HCT116 (cell line): Measurements from ENCODE around the gene MINAR1.

ENCODE experiments used
- EZH2 ChIP-seq: fragments of 200-600 bp; sonication (generic); IDR thresholded peaks from 2 replicates; pipeline ENCODE4 v1.6.1; 2017; ENCODE audit warnings: antibody characterized with exemption, mixed run types
- JUND ChIP-seq: IDR thresholded peaks from 2 replicates; pipeline ENCODE4 v1.6.1; 2012
- POLR2A ChIP-seq: IDR thresholded peaks from 2 replicates; pipeline ENCODE4 v1.7.0; 2011; ENCODE audit warnings: borderline replicate concordance; ENCODE audit not compliant: insufficient read depth, insufficient read length; ENCODE audit errors: extremely low read depth
- POLR2AphosphoS5 ChIP-seq: IDR thresholded peaks from 2 replicates; pipeline ENCODE4 v1.6.1; 2011; ENCODE audit warnings: mild to moderate bottlenecking, low read depth, low read length, moderate library complexity
- SIN3A ChIP-seq: IDR thresholded peaks from 2 replicates; pipeline ENCODE4 v1.6.1; 2012; ENCODE audit warnings: low read depth
- SP1 ChIP-seq: IDR thresholded peaks from 2 replicates; pipeline ENCODE4 v1.6.1; 2012; ENCODE audit warnings: low read depth
- ZFX ChIP-seq: fragments of 450-650 bp; IDR thresholded peaks from 2 replicates; pipeline ENCODE4 v1.6.1; 2017
- ZNF274 ChIP-seq: fragments of 200-500 bp; sonication (Bioruptor generic); IDR thresholded peaks from 2 replicates; pipeline ENCODE4 v1.6.1; 2014; ENCODE audit warnings: mild to moderate bottlenecking, low read depth, low read length, inconsistent platforms
- TF ChIP-seq, protein P1 (sequence below): IDR thresholded peaks from 2 replicates; pipeline ENCODE4 v1.6.1; 2011; ENCODE audit warnings: mild to moderate bottlenecking, low read length, moderate library complexity; ENCODE audit not compliant: insufficient replicate concordance; ENCODE audit errors: extremely low read depth
- TF ChIP-seq, protein P2 (sequence below), 3 experiments: fragments of 200-600 bp in 1 of 3; sonication (generic) in 1 of 3; IDR thresholded peaks in 2 of 3; conservative IDR thresholded peaks in 1 of 3; 2 replicates each; pipeline ENCODE4 v1.5.1; 2012 to 2017; ENCODE audit warnings: low read depth in 2 of 3, low read length in 2 of 3, antibody characterized with exemption in 1 of 3, borderline replicate concordance in 1 of 3, control low read depth in 1 of 3, mild to moderate bottlenecking in 1 of 3, mixed read lengths in 1 of 3, mixed run types in 1 of 3, moderate library complexity in 1 of 3; ENCODE audit not compliant: insufficient read depth in 1 of 3
- TF ChIP-seq, protein P3 (sequence below): IDR thresholded peaks from 2 replicates; pipeline ENCODE4 v1.6.1; 2012

DNA sequence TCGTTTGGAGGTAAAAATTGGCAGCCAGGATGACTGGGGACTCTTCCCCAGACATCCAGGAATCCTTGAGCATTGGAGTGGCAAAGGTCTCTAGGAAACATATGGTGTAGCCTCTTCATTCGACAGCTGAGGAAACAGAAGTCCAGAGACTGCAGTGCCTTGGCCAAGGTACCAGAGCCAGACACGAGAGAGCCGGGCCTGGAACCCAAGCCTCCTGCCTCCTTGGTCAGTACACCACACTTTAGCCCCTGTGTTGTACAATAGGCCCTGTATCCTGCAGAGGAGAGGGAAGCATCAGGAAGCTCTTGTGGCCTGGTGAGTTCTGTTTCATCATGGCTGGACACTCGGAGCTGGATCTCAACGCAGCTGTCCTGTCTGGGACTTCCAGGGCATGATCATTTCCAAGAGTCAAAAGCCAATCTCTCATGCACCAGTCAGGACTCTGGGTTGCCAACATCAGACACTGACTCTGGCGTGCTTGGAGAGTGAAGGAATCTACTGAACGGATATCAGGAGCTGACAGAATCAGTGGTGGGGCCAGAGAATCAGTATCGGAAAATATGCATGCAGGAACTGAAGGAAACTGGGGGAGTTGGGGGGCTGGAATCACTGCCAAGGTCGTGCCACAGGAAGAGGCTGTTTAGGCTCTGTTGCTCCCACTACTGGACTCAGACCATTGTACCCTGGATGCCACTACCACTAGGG lies 6.4 kb upstream of the MINAR1 start:
- TF ChIP-seq, protein P1, sequence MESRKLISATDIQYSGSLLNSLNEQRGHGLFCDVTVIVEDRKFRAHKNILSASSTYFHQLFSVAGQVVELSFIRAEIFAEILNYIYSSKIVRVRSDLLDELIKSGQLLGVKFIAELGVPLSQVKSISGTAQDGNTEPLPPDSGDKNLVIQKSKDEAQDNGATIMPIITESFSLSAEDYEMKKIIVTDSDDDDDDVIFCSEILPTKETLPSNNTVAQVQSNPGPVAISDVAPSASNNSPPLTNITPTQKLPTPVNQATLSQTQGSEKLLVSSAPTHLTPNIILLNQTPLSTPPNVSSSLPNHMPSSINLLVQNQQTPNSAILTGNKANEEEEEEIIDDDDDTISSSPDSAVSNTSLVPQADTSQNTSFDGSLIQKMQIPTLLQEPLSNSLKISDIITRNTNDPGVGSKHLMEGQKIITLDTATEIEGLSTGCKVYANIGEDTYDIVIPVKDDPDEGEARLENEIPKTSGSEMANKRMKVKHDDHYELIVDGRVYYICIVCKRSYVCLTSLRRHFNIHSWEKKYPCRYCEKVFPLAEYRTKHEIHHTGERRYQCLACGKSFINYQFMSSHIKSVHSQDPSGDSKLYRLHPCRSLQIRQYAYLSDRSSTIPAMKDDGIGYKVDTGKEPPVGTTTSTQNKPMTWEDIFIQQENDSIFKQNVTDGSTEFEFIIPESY, result no peak
- no peak for TF ChIP-seq POLR2AphosphoS5
- TF ChIP-seq, protein P2, sequence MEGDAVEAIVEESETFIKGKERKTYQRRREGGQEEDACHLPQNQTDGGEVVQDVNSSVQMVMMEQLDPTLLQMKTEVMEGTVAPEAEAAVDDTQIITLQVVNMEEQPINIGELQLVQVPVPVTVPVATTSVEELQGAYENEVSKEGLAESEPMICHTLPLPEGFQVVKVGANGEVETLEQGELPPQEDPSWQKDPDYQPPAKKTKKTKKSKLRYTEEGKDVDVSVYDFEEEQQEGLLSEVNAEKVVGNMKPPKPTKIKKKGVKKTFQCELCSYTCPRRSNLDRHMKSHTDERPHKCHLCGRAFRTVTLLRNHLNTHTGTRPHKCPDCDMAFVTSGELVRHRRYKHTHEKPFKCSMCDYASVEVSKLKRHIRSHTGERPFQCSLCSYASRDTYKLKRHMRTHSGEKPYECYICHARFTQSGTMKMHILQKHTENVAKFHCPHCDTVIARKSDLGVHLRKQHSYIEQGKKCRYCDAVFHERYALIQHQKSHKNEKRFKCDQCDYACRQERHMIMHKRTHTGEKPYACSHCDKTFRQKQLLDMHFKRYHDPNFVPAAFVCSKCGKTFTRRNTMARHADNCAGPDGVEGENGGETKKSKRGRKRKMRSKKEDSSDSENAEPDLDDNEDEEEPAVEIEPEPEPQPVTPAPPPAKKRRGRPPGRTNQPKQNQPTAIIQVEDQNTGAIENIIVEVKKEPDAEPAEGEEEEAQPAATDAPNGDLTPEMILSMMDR (IDR thresholded peaks at IDR 0.05 in 2 of 3, conservative IDR thresholded peaks at IDR 0.05 in 1 of 3; ENCODE audit: borderline replicate concordance in 1 of 3, insufficient read depth in 1 of 3, low read depth in 2 of 3, low read length in 2 of 3), result no peak
- TF ChIP-seq POLR2A, result no peak
- TF ChIP-seq SIN3A, result no peak
- no peak for TF ChIP-seq JUND
- TF ChIP-seq SP1, result no peak
- TF ChIP-seq ZFX, result no peak
- TF ChIP-seq EZH2, result no peak
- no peak for TF ChIP-seq ZNF274
- TF ChIP-seq, protein P3, sequence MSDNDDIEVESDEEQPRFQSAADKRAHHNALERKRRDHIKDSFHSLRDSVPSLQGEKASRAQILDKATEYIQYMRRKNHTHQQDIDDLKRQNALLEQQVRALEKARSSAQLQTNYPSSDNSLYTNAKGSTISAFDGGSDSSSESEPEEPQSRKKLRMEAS, result no peak
